Esophagus muscularis mucosa (tissue), 4 donors: ENCODE measurements around the gene FBXW4.

Experiments used
- CTCF ChIP-seq, 3 experiments: fragments of 200-600 bp in 2 of 3; fragments of 450-650 bp in 1 of 3; sonication (generic) in 2 of 3; IDR thresholded peaks; one replicate each; pipeline ENCODE4 v1.5.1; 2017 to 2019; ENCODE audit warnings: antibody characterized with exemption in 3 of 3, mild to moderate bottlenecking in 2 of 3, moderate library complexity in 1 of 3
- EP300 ChIP-seq: sonication (generic); formaldehyde crosslinking; IDR thresholded peaks from one replicate; pipeline ENCODE4 v1.6.1; 2017; ENCODE audit warnings: antibody characterized with exemption
- POLR2A ChIP-seq: fragments of 450-650 bp; IDR thresholded peaks from one replicate; pipeline ENCODE4 v1.6.1; 2017; ENCODE audit warnings: antibody characterized with exemption, moderate library complexity, mild to moderate bottlenecking, low read depth
- POLR2AphosphoS5 ChIP-seq, 2 donors: sonication (generic); formaldehyde crosslinking; IDR thresholded peaks; one replicate each; pipeline ENCODE4 v1.6.1; 2017; ENCODE audit warnings: antibody characterized with exemption in 2 of 2

GRCh38 chr10:101630633-101630920 lies 64.4 kb downstream of the FBXW4 start:
- TF ChIP-seq CTCF (IDR thresholded peaks at IDR 0.05), result no peak
- no peak for TF ChIP-seq POLR2A
- TF ChIP-seq EP300, result no peak
- TF ChIP-seq POLR2AphosphoS5 (IDR thresholded peaks at IDR 0.05), result no peak
